HCT116 (cell line): ENCODE measurements around the gene P2RY13. TPM values are rescaled to one million over a fixed set of nuclear protein-coding genes. Genes with fewer than 3 reads are reported as not detected.

Experiments used
- ATAC-seq: fragments of 200-7000 bp; cut with Tn5 transposase; 2 replicates; pipeline ENCODE4 v1.9.1; 2020; ENCODE audit warnings: mild to moderate bottlenecking, moderate library complexity
- BruUV-seq: library from RNA; stranded (reverse); fragments of 400-500 nt; replicated peaks from 2 replicates; lab custom pipeline; 2021; lab: Mats Ljungman, UMichigan
- CTCF ChIA-PET: fragments of 300-600 bp; sonication (Branson Sonifier 250); formaldehyde crosslinking; loops from one replicate; lab custom pipeline; 2021; ENCODE audit warnings: antibody characterized with exemption; lab: Charles Lee
- POLR2A ChIA-PET: fragments of 300-600, 350-600 bp; sonication (Branson Sonifier 250); formaldehyde crosslinking; loops from one replicate; lab custom pipeline; 2021; ENCODE audit warnings: antibody characterized with exemption; lab: Charles Lee
- RAD21 ChIA-PET, 2 experiments: fragments of 300-600 bp; sonication (Branson Sonifier 250); formaldehyde crosslinking; loops; one replicate each; lab custom pipeline; 2023; ENCODE audit warnings: low total read pairs in 2 of 2; ENCODE audit not compliant: uncharacterized antibody in 2 of 2, unreplicated experiment in 2 of 2, low non-redundant PET in 1 of 2; lab: Charles Lee
- DNase-seq: peaks from one replicate; pipeline ENCODE4 v3.0.0-alpha.2; 2010; ENCODE audit warnings: low read depth, low spot score
- H2AFZ ChIP-seq: fragments of 200-600 bp; shearing (Covaris generic), sonication (generic); 2 replicates; pipeline ENCODE4 v1.6.1; 2017; ENCODE audit warnings: low read depth, mixed run types, mixed read lengths, antibody characterized with exemption, low read length; ENCODE audit not compliant: poor library complexity, severe bottlenecking
- H3K27ac ChIP-seq: 2 replicates; pipeline ENCODE4 v1.5.1; 2012; ENCODE audit warnings: low read depth, low read length
- H3K27me3 ChIP-seq: fragments of 200-600 bp; sonication (generic); 2 replicates; pipeline ENCODE4 v1.6.1; 2016; ENCODE audit warnings: mixed run types, low read length, mixed read lengths; ENCODE audit not compliant: insufficient read depth
- H3K36me3 ChIP-seq, 2 experiments: fragments of 200-500 bp in 1 of 2; fragments of 200-600 bp in 1 of 2; sonication (Bioruptor generic) in 1 of 2; sonication (generic) in 1 of 2; 2 replicates each; pipeline versions ENCODE4 v1.5.1 to v1.6.1; 2014 to 2016; ENCODE audit warnings: low read length in 2 of 2, inconsistent platforms in 1 of 2, mixed read lengths in 1 of 2, mixed run types in 1 of 2; ENCODE audit not compliant: insufficient read depth in 2 of 2, control insufficient read depth in 1 of 2
- H3K4me1 ChIP-seq, 2 experiments: fragments of 200-600 bp in 1 of 2; sonication (generic) in 1 of 2; 2 replicates each; pipeline versions ENCODE4 v1.5.1 to v1.6.1; 2012 to 2017; ENCODE audit warnings: low read length in 2 of 2, inconsistent platforms in 1 of 2, mild to moderate bottlenecking in 1 of 2, mixed read lengths in 1 of 2, mixed run types in 1 of 2, moderate library complexity in 1 of 2; ENCODE audit not compliant: insufficient read depth in 2 of 2, control insufficient read depth in 1 of 2
- H3K4me2 ChIP-seq: fragments of 200-600 bp; sonication (generic); 2 replicates; pipeline ENCODE4 v1.6.1; 2017; ENCODE audit warnings: mixed run types, low read length, mixed read lengths
- H3K4me3 ChIP-seq, 2 experiments: fragments of 200-600 bp in 1 of 2; sonication (generic) in 1 of 2; replicated peaks in 1 of 2; 2 replicates each; pipeline ENCODE4 v1.5.1; 2011 to 2016; ENCODE audit warnings: low read length in 2 of 2, control low read depth in 1 of 2, low read depth in 1 of 2, mild to moderate bottlenecking in 1 of 2, mixed read lengths in 1 of 2, mixed run types in 1 of 2
- H3K79me2 ChIP-seq: fragments of 200-600 bp; sonication (generic); 2 replicates; pipeline ENCODE4 v1.6.1; 2017; ENCODE audit warnings: mild to moderate bottlenecking, mixed run types, low read length, moderate library complexity, mixed read lengths; ENCODE audit not compliant: insufficient read depth
- H3K9ac ChIP-seq: fragments of 200-600 bp; sonication (generic); 2 replicates; pipeline ENCODE4 v1.6.1; 2016; ENCODE audit warnings: low read length, mixed read lengths
- H3K9me2 ChIP-seq: fragments of 200-600 bp; sonication (generic), shearing (Covaris generic); 2 replicates; pipeline ENCODE4 v1.6.1; 2017; ENCODE audit warnings: mixed run types, mild to moderate bottlenecking, moderate library complexity; ENCODE audit not compliant: insufficient read depth
- H3K9me3 ChIP-seq, 2 experiments: fragments of 200-500 bp in 1 of 2; fragments of 200-600 bp in 1 of 2; sonication (Bioruptor generic) in 1 of 2; sonication (generic) in 1 of 2; 2 replicates each; pipeline ENCODE4 v1.6.1; 2014 to 2017; ENCODE audit warnings: low read length in 2 of 2, mixed read lengths in 2 of 2, inconsistent platforms in 1 of 2, low read depth in 1 of 2, mild to moderate bottlenecking in 1 of 2, mixed run types in 1 of 2, moderate library complexity in 1 of 2; ENCODE audit not compliant: control insufficient read depth in 1 of 2, insufficient read depth in 1 of 2
- H4K20me1 ChIP-seq: fragments of 200-600 bp; sonication (generic), shearing (Covaris generic); 2 replicates; pipeline ENCODE4 v1.6.1; 2017; ENCODE audit warnings: mixed run types, mild to moderate bottlenecking, moderate library complexity; ENCODE audit not compliant: insufficient read depth
- CBX3 ChIP-seq: IDR thresholded peaks from 2 replicates; pipeline ENCODE4 v1.6.1; 2012; ENCODE audit warnings: low read depth
- CEBPB ChIP-seq: IDR thresholded peaks from 2 replicates; pipeline ENCODE4 v1.6.1; 2012; ENCODE audit warnings: low read depth
- EGR1 ChIP-seq: IDR thresholded peaks from 2 replicates; pipeline ENCODE4 v1.6.1; 2012; ENCODE audit warnings: low read depth
- ELF1 ChIP-seq: IDR thresholded peaks from 2 replicates; pipeline ENCODE4 v1.6.1; 2012; ENCODE audit warnings: low read depth, borderline replicate concordance
- EZH2 ChIP-seq: fragments of 200-600 bp; sonication (generic); IDR thresholded peaks from 2 replicates; pipeline ENCODE4 v1.6.1; 2017; ENCODE audit warnings: antibody characterized with exemption, mixed run types
- JUND ChIP-seq: IDR thresholded peaks from 2 replicates; pipeline ENCODE4 v1.6.1; 2012
- SRF ChIP-seq: IDR thresholded peaks from 2 replicates; pipeline ENCODE4 v1.6.1; 2012; ENCODE audit warnings: low read depth
- TCF7L2 ChIP-seq: IDR thresholded peaks from 2 replicates; pipeline ENCODE4 v1.7.0; 2011; ENCODE audit warnings: borderline replicate concordance, inconsistent platforms; ENCODE audit not compliant: insufficient read depth, insufficient read length; ENCODE audit errors: extremely low read depth
- YY1 ChIP-seq: IDR thresholded peaks from 2 replicates; pipeline ENCODE4 v1.6.1; 2011; ENCODE audit warnings: low read length, low read depth, moderate library complexity, mild to moderate bottlenecking; ENCODE audit not compliant: insufficient replicate concordance; ENCODE audit errors: extremely low read depth
- ZNF274 ChIP-seq: fragments of 200-500 bp; sonication (Bioruptor generic); IDR thresholded peaks from 2 replicates; pipeline ENCODE4 v1.6.1; 2014; ENCODE audit warnings: mild to moderate bottlenecking, low read depth, low read length, inconsistent platforms
- intact Hi-C: fragments of 100-400 bp; cut with micrococcal nuclease; formaldehyde crosslinking; loops from 2 replicates; pipeline ENCODE4 v1.10.0; 2022
- total RNA-seq: library from RNA; stranded (reverse); gene quantifications from one replicate; pipeline ENCODE4 v1.2.1, GENCODE V29; 2021; ENCODE audit not compliant: unreplicated experiment
- TF ChIP-seq, protein P1 (sequence below): IDR thresholded peaks from 2 replicates; pipeline ENCODE4 v1.6.1; 2012; ENCODE audit warnings: low read depth
- TF ChIP-seq, protein P2 (sequence below): IDR thresholded peaks from 2 replicates; pipeline ENCODE4 v1.6.1; 2012

Gene P2RY13
- total RNA-seq, 1 experiment from 2014 or later = not detected

DNA sequence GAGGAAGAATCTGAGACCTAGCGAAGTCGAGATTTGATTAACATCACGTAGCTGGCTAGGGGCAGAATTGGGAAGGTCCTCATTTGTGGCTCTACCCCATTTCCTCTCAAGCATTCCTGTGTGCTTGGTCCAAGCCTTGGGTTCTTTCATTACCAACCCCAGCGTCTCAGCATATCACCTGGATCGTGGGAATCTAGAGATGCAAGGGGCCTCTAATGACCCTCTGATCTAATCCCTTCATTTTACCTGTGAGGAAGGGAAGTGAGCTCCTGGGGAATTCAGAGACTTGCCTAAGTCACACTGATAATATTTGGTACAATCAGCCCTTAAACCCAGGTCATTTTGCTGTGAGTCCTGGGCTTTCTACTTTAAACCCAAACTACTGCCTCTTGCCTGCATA, 14.8 kb downstream of the P2RY13 start (continued):
- TF ChIP-seq, protein P1, sequence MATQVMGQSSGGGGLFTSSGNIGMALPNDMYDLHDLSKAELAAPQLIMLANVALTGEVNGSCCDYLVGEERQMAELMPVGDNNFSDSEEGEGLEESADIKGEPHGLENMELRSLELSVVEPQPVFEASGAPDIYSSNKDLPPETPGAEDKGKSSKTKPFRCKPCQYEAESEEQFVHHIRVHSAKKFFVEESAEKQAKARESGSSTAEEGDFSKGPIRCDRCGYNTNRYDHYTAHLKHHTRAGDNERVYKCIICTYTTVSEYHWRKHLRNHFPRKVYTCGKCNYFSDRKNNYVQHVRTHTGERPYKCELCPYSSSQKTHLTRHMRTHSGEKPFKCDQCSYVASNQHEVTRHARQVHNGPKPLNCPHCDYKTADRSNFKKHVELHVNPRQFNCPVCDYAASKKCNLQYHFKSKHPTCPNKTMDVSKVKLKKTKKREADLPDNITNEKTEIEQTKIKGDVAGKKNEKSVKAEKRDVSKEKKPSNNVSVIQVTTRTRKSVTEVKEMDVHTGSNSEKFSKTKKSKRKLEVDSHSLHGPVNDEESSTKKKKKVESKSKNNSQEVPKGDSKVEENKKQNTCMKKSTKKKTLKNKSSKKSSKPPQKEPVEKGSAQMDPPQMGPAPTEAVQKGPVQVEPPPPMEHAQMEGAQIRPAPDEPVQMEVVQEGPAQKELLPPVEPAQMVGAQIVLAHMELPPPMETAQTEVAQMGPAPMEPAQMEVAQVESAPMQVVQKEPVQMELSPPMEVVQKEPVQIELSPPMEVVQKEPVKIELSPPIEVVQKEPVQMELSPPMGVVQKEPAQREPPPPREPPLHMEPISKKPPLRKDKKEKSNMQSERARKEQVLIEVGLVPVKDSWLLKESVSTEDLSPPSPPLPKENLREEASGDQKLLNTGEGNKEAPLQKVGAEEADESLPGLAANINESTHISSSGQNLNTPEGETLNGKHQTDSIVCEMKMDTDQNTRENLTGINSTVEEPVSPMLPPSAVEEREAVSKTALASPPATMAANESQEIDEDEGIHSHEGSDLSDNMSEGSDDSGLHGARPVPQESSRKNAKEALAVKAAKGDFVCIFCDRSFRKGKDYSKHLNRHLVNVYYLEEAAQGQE = no peak
- TF ChIP-seq YY1 (no peak), EGR1 (no peak), ZNF274 (no peak), JUND (no peak), EZH2 (no peak), ELF1 (no peak), TCF7L2 (no peak), CBX3 (no peak)
- TF ChIP-seq, protein P2, sequence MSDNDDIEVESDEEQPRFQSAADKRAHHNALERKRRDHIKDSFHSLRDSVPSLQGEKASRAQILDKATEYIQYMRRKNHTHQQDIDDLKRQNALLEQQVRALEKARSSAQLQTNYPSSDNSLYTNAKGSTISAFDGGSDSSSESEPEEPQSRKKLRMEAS = no peak

DNA sequence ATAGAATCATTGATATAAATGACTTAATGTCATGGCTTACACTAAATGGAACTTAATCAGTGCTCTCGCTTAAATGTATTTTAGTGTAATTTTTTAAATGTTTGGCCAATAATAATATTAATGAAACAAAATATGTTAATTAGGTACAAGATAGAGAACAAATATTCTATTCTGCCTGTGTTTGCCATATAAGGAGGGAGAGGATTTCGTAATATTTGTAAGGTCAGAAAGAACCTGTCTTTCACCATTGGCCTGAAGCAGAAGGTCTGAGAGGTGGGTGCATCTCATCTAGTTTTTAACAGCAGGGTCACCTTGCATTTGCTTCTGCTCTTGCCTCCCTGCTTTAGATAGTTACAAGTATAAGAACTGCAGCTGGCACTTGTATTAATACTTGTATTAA, 15.2 kb downstream of the P2RY13 start:
- no peak for ATAC-seq
- Histone ChIP-seq H3K4me1 (peaks cover 42 to 50% of the 10 kb centered on the region in 2 experiments), H3K79me2 (no peaks in the 10 kb centered on the region), H3K27ac (no peak overlapping the region), H3K9me3 (no peaks in the 10 kb centered on the region), H2AFZ (no peak overlapping the region), H3K4me3 (no peak overlapping the region), H3K4me2 (no peak overlapping the region), H3K27me3 (no peaks in the 10 kb centered on the region), H3K9me2 (no peaks in the 10 kb centered on the region), H3K9ac (no peak overlapping the region)
- CTCF ChIA-PET = interaction anchor here (1.5 kb wide), 1 partner anchor 13 kb away, joined by 4 read pairs; no protein-coding TSS in a partner anchor
- POLR2A ChIA-PET = interaction anchor here (1.0 kb wide), 1 partner anchor 9 kb away, joined by 4 read pairs; no protein-coding TSS in a partner anchor
- no TSS peak for BruUV-seq
- TF ChIP-seq SRF (peak; percentile 69), CEBPB (0 out of 2 replicates have a peak, but pooled peaks have one; percentile 46)
- TF ChIP-seq, protein P2 = no peak
- TF ChIP-seq, all 23 proteins: peak for 2
- RAD21 ChIA-PET = no interaction called here
- no peak for DNase-seq
- H3K36me3 ChIP-seq = no peaks in the 10 kb centered on the region
- intact Hi-C loops = no loop called here
- no peaks in the 10 kb centered on the region for H4K20me1 ChIP-seq
